HPDE6-E6E7 (cell line): Measurements from ENCODE around the gene VAX1.

Experiments
- DNase-seq: peaks from one replicate; pipeline ENCODE4 v3.0.0; 2011; ENCODE audit warnings: missing footprints; ENCODE audit errors: extremely low spot score

The VAX1 gene

GRCh38 chr10:117163954-117164548, 26.0 kb upstream of the VAX1 start:
- DNase-seq, result no peak

DNA sequence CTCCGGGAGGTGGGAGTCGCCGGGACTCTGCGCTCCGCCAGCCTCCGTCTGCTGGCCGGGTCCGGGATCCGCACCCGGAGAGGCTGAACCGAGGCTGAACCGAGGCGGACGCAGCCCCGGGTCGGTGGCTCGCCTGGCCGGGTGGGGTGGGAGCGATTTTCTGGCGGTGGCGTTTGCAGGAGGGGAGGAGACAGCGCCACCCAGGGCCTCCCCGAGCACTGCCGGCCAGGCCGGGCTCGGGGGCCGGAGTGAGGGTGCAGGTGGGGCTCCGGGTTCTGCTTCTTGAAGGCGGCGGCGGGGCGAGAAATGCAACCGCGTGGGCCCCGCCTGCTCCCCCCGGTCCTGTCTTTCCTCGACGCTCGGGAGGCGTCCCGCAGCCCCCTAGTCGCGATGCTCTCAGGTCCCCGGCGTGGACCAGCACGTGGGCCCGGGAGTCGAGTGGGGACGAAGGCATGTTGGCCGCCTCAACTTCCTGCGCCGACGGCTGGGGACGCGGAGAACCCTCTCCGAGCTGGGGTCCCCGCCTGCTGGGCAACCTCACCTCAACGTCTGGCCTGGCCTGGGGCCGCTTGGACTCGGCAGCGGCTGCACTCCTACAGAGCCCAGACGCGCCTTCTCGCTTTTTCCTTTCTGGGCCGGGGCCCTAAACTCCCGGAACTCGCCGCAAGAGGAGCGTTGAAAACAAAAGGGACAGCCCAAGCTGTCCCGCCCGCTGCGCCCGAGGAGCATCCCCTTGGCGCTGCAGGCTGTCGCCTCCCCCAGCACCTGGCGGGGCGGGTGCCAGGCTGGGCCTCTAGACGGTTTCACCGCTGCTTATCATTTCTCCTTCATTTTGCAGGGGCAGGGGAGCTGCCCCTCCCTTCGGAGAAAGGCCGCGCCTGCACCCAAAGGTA, 25.2 kb upstream of the VAX1 start:
- no peak for DNase-seq

DNA sequence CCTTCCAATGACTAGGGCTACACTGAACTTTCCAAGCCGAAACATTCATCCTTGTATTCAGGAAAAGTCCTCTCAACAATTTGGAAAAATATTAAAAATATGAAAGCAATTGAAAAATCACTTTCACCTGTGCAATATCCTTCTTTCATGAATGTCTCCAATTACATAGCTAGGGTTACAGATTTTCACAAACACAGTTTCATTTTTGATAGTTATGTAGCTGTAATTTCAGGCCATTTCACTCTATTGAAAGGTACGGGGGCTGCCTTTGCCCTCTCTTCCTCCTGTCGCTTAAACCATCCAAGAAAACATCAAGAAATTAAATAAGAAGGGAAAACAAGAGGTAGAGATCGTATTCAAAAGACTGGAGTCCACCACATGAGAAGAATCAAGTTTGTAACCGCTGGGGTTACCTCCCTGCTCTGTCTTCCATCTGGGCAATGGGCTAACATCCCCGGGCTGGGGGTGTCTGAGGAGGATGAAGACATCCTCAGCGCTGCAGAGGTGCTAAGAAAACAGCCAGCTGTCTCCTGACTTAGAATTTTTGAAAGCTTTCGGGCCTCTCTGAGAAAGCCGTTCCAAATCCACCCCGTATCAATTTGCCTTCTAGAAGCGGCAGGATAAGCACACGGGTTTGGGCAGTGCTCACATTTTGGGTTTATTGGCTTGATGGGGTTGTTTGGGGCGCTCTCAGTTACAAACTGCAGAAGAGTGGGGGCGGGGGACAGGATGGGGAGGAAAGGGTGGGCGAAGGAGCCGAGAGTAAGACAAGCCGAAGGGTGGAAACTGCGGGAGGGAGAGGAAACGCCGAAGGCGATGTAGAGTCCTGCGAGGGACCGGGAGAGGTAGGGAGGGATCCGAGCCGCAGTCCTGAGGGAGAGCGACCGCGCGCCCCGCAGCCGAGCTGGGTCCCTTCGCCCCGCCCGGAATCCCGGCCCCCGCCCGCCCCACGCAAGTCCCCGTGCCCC, 24.3 kb upstream of the VAX1 start:
- no peak for DNase-seq

- DNase-seq, result no peak
These were observed 23.4 kb upstream of the VAX1 start for GRCh38 chr10:117161386-117162033.

- DNase-seq, result no peak
These were observed 22.5 kb upstream of the VAX1 start for GRCh38 chr10:117160567-117160966.

- DNase-seq, result no peak
These were observed 21.3 kb upstream of the VAX1 start for GRCh38 chr10:117159390-117159789.

DNA sequence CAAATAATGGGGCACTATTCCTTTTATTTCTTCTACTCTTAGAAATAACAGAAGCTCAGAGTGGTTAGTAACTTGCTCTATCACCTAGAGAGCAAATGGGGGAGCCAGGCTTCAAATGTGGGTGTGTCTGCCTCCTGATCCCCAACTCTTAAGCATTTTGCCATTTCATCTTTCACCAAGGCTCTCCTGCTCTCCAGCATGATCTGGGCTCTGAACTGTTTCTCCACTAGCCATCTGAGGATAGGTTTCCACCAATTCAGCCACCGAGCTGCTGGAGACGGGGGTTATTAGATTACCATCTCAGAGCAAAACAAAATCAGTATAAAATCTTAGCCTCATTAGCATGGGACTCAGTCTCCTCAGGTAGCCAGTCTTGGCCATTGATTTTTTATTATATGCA, 20.2 kb upstream of the VAX1 start:
- no peak for DNase-seq

DNA sequence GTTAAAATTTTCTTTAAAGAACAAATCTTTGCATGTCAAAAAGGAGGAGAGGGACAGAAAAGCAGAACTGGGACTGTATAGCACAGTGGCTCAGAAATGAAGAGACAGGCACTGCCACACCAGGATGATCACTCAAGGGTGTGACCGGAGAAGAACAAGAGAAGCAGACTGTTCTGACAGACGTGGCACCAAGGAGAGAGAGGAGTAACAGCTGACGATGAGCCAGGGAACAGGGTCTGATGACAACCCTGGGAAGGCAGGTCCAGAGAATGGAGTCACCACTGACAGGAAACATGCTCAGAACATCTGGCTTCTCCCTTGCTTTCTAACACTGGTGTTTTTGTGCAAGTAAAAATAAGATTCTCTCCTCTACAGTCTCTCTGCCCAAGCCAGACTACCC, 14.6 kb upstream of the VAX1 start:
- no peak for DNase-seq

- DNase-seq, result no peak
These were observed 10.2 kb upstream of the VAX1 start for GRCh38 chr10:117148284-117148683.

DNA sequence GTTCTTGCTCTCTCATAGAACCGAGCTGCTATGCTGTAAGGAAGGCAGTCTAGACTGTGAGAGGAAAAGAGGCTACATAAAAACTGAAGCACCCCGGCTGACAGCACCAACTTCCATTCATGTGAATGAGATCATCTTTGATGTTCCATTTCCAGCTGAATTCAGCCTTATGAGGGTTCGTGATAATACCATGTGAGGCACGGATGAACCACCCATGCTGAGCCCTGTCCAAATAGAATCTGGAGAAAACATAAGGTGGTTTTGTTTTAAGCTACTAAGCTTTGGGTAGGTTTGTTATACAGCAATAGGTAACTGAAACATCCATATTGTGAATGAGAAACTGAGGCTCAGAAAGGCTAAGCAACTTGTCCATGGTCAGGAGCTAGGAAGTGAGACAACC, 6.9 kb upstream of the VAX1 start:
- no peak for DNase-seq

DNA sequence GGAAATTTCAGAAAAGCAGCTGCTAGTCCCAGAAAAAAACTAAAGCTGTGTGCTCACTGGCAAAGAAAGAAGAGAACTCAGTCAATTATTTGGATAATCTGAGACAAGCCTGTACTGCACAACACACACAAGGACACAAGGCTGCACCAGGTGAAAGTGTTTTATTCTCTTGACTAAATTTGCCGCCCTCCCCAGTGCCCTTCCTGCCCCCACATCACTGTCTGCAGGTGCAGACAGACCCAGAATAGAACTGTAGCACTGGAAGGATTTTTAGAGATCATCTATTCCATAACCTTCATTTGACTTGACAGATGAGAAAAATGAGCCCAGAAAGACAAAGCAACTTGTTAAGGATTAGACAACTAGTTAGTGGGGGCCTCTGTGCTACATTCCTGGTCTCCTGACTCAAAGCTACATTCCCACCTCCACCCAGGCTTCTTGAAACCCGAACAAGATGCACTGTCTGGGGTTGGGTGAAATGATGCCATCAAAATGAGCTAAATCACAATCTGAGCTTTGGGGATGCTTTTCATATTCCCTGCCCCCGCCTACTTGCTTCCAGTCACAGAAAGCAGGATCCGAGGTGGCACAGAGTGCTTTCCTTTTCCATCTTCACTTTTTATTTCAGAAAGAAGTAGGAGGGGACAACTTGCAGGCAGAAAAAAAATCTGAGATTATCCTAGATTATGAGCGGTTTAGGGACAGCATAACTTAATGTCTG, 5.2 kb upstream of the VAX1 start:
- DNase-seq, result no peak

- no peak for DNase-seq
These were observed 2.4 kb upstream of the VAX1 start for GRCh38 chr10:117140525-117140902.

DNA sequence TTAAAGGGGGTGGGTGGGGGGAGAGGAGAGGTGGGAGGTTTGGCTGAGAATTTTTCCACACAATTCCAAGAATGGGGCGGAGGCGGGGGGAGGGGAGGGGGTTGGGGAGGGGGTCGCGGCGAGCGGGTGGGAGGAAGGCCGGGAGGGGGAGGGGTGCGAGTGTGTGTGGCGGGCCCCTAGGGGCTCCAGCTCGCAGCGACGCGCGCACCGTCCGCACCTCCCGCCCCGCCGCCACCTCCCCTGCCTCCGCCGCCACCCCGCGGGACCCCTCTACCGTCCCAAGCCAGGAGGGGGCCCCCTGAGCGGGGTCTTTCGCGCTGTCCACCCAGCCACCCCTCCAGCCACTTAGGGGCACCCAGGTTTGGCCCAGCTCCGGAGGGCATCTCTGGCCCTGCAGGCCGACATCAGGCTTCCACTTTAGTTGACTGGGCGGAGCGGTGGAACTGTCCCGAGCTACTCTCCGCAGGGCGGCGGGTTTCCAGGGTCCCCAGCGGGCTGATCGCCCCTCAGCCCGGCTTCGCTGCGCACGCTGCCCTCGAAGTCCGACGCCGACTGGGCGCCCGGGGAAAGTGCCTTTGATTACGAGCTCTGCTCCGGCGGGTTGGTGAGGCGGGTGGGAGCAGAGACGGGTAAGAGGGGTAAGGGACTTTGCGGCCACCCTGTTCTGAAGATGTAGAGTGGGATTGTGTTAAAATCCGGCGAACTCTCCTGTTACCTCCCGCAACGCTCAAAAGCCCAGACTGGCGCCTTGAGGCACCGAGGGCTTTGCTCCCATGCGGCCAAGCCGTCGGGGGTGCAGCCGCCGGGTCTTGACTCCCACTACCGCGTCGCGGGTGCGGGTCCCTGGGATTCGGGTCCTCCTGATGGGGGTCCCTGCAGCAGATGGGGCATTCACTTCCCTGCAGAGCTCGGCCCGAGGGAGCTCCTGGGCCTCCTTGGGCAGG, 1.8 kb upstream of the VAX1 start:
- DNase-seq, result no peak

- no peak for DNase-seq
These were observed 939 bp upstream of the VAX1 start for GRCh38 chr10:117138838-117139580.

GRCh38 chr10:117137031-117137910, 799 bp downstream of the VAX1 start:
- no peak for DNase-seq

DNA sequence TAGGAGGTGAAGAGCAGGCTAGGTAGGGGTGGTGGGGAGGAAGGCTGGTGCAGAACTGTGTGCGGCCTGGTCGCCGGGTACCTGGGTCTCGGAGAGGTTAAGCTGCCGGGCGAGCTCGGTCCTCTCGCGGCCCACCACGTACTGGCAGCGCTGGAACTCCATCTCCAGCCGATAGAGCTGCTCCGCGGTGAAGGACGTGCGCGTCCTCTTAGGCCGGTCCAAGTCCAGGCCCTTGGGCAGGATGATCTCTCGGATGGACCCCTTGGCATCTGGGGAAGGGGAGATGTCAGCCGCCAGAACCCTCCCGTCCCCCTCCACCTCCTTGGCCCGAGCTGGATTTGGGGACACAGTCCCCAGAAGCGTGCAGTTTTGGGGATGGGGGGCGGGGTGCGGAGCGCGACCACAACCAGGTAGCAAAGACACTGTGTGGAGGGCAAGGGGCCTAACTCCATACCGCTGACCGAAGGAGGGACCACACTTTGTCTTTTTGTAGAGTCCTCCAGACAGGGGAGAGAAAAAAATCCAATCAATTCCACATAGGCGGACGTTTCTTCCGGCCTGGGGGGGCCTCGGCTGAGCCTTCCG, 1.6 kb downstream of the VAX1 start:
- DNase-seq, result no peak

GRCh38 chr10:117135480-117136140, 2.5 kb downstream of the VAX1 start:
- no peak for DNase-seq
